GM18867 (cell line): ENCODE data around the gene ENO3.
A peak's percentile ranks its signal among the peaks of the same experiment; 100 is the strongest.

Experiments used
- ATAC-seq: cut with Tn5 transposase; IDR thresholded peaks from one replicate; pipeline ENCODE4 v1.9.1; 2021; ENCODE audit warnings: mild to moderate bottlenecking, moderate library complexity; ENCODE audit not compliant: unreplicated experiment

ENO3 gene

GRCh38 chr17:4972322-4972721 is 21.4 kb downstream of the ENO3 start:
- no peak for ATAC-seq

DNA sequence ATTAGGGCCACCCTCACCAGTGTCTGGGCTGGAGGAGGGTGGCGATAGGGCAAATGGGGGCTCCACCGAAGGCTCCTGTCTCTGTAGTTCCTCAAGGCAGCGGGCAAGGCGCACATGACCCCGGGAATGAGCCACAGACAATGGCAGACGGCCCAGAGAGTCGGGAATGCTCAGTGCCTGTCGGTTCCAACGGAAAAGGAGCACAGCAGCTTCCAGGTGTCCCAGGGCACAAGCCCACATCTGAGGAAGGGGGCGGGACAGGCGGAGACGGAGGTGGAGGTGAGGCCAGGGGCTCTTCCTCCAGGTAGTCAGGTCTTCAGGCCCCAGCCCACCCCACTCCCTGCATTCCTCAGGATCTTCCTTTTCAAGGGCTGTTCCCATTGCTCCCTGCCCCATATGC is 21.8 kb downstream of the ENO3 start:
- no peak for ATAC-seq

DNA sequence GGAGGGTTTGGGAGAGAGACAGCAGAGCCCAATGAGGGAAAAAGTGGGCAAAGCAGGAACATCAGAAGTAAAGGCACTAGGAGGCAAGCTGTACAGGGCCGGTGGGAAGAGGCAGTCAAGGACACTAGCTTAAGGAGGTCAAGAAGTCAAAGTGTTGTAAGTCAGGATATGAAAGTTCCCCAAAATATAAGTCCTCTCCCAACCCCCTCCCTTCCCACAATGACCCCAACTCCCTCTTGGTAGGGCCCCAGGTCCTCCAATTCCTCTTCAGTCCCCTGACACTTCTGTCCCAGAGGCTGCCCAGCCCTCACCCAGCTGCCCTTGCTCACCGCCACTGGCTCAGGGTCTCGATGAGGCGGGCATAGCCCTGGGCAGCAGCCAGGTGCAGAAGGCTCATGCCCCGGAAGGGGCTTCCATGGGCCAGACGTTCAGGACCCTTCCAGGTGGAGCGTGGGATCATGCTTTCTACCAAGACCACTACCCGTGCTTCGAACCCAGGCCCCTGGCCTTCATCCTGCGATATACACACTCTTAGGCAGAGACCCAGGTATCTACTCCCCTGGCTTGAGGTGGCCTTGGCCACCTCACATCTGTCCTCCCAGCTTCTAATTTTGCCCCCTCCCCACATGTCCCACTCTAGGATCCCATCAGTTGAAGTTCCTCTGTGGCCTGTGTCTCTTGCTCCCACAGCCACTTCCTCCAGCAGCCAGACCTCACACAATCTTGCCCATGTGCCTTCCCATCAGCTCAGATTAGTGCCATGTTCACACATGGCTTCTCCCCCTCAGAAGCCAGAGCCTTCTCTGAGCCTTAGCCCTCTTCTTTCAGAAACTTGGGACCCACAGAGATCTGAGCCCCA is 22.6 kb downstream of the ENO3 start:
- ATAC-seq = no peak

DNA sequence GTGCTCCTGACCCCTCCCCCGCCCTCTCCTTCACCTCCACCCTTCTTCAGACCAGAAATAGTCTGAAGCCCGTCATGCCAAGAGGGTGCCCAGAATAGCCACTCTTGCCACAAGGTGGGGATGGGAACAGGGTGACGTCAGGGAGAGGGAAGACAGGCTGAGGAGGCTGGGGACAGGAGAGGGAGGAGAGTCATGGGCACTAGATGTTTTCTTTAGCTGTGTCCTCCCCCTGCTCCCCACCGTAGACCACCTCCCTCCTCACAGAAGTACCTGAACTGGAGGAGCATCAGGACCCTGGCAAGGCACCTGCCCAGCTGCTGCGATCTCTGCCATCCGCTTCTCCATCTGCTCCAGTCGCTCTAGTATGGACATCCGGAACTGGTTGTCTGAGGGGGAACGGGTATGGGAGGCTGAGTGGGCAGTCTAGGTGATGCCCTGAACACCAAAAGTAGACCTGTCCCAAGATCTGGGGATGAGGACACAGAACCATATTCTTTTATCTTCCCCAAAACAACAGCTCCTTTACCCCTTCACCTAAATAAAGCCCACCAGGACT is 23.3 kb downstream of the ENO3 start:
- no peak for ATAC-seq

GRCh38 chr17:4978726-4979125 is 27.8 kb downstream of the ENO3 start:
- no peak for ATAC-seq

DNA sequence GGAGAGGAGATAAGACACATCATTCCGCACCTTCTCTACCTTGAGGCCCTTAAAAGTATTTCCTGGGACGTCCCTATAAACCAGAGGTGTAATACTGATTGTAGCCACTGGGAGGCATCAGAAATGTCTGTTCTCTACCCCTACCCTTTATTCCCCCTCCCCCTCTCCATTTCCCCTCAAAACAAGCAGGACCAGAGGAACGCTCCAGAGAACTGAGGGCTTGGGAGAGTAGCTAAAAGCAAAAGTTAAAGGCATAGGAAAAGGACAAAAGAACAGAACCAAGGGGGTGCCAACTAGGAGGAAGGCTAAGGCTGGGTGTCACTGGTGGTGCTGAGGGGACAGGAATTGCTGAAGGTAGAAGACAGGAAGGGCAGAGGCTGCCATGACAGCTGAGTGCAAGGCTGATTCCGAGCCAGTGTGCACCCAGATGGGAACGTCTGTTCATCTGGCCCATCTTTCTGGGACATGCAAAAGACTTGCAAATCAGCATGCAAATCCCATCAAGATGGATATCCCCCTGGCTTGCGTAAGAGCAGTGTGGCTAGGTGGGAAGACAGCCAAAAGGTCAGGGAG is 29.8 kb downstream of the ENO3 start:
- no peak for ATAC-seq

GRCh38 chr17:4982305-4982704 is 31.4 kb downstream of the ENO3 start:
- no peak for ATAC-seq

DNA sequence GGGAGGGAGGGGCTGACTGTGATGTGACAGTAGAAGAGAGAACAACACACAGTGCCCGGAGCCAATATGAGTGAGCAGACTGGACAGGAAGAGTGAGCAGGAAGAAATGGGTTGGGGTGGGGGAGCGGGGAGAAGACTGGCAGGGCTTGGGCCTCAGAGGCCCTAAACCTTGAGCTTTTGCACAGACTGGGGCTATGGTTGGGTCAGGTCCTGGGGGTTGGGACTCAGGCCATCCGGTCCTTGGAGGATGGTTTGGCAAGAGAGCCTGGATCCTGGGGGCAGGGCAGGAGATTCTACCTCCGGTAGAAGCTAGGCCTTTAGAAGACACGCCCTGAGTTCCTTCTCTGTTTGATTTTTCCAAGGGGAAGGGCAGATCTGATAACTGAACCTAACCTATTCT is 35.5 kb downstream of the ENO3 start:
- no peak for ATAC-seq

GRCh38 chr17:4986951-4987766 is 36.2 kb downstream of the ENO3 start, which contains the start of gene CAMTA2:
Gene CAMTA2, minus strand, starts transcription at chr17:4987675. Its CDS starts 1,453 bp downstream, at chr17:4986222.
- ATAC-seq = peak; percentile 79

DNA sequence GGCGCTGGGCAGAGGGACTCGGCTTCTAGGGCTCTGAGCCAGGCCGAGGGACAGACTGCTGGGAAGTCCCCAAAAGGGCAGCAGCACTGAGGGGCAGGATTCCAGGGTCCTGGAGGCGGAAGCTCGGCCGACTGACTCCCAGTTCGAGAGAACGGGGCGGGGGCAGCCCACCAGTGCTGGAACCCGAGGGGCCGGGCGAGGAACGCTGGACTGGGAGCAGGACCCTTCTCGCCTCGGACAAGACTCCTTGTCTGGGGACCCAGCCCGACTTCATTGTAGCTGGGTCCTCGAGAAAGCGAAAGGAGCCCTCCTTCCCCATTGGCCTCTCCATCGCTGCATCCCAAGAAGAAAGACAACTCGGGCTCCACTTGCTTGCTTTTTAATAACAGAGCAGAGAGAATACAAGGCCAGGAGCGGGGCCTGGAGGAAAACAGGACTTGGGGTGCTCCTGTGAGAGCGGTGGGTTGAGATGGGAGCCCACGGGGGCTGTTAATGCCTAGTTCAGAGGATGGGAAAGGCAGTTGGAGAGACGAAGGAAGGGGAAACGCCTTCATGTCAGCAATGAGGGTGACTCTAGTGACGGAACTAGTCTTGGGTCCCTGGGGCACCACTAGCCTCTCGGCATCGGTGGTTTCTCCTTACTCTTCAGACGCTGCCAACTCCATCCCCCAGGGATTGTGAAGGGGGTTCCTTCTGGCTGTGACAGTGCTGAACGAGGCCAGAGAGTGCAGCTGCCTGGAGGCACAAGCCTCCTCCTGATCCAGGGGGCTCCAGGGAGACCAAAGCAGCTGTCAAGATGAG is 37.0 kb downstream of the ENO3 start:
- ATAC-seq = no peak

DNA sequence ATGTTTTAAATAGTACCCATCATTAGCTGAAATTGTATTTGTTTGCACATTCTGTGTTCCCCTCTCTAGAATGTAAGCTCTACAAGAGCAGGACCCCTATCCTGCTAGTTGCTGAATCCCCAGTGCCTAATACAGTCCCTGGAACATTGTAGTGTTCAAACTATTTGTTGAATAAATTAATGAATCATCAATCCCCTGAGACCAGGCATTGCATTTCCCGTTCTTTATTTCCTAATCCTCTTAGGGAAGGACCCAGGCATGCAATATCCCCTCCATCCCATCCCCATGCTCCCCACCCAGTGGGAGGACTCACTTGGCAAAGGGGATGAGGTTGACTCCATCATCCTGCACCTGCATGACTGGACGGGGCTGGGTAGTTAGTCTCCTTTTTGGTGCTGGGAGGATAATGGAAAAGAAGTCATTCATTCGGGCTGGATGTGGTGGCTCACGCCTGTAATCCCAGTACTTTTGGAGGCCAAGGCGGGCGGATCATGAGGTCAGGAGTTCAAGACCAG is 43.2 kb downstream of the ENO3 start:
- no peak for ATAC-seq

DNA sequence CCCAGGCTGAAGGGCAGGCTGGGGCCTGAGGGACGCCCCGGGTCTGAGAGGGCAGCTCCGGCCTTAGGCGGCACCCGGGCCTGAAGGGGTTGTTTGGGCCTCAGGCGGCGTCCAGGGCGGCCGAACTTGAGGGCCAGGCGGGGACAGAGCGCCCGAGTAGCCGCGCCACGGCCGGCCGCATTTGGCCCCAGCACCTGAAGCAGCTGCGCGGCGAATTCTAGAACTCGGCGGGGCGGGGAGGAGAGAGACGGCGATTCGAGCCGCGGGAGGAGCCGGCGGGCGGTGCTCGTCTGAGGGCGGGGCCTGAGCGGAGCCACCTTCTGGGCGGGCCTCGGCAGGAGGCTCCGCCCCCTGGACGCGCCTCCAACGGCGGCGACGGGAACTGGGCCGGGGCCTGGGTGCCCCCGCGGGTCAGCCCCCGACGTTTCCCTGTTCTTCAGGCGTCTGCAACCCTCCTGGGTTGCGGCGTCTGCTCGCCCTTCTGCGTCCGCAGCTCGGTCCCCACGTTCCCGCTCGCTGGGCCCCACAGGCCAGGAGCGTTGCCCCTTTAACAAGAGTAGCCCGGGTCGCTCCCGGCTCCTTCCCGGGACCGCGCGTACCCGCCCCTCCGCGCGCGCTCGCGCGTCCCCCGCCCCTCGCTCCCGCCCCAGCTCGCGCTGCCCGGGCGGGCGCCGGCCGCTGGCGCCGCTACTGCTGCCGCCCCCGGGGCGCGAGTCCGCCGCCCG is 46.5 kb downstream of the ENO3 start, which contains the start of the genes INCA1 and KIF1C:
Gene INCA1, minus strand, starts transcription at position 221 of the 725 bp plus-strand sequence. CDS start 3,085 bp downstream, outside the sequence.
Gene KIF1C, plus strand, starts transcription at position 649 of the 725 bp plus-strand sequence. CDS start 2,297 bp downstream, outside the sequence.
- peak; percentile 82 for ATAC-seq

- ATAC-seq = peak; percentile 12
These were observed 47.3 kb downstream of the ENO3 start for GRCh38 chr17:4998027-4998731.

DNA sequence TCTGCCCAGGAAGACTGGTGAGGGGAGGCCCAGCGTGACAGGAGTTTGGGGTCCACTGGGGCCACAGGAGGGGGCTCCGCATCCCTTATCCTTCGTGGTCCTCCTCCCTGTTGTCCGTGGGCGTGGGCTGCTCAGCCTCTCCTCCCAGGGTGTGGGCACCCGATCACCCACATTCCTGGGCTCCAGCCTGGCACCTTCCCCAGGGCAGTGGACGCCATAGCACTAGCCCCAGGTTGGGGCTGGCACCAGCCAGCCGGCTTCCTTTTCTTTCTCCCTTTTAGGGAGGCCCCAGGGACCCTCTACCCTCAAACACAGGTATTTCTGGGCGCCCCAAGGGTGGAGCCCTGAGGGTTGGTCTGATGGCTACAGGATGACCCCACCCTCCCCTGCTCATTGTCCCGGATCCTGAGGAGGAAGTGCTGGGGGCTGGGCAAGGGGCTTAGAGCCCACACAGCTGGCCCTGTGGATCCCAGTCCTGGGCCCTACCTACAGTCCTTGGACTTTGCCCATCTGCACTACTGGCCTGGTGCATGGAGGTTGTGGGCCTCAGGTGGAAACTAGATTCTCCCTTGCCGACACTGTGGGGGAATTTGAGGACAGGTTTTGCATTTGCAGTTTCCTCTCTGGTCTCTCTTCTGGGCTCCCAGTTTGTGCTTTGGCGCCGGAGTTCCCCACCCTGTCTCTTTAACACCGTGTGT is 48.0 kb downstream of the ENO3 start:
- no peak for ATAC-seq

DNA sequence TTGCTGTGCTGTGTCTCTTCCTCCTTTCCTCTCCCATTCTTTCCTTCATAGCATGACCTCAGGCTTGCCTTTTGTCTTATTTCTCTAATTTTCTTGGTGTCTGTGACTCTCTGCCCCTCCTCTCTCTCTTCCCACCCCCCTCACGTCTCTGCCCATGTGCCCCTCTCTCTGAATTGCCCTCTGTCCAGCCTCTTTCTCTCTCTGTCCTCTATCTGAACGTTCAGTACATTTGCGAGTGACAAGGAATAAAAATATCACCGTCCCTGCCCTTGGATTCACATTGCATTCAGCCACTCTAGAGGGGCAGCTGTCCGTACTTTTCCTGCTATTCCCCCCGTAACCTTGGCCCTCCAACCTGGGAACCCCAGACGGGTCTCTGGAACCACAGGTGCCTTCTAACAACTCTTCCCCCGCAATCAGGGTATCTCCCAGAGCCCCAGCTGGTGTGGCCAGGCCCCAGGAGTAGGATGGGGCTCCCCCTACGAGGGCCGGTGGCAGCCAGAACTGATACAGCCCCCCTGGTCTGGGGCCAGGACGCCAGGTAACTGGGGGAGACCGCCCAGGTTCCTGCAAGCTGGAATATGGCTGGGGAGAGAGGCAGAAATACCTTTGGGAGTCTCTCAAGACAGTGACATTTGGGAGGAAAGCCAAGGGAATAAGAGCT is 48.6 kb downstream of the ENO3 start:
- no peak for ATAC-seq

GRCh38 chr17:5000237-5000639 is 49.3 kb downstream of the ENO3 start:
- no peak for ATAC-seq

GRCh38 chr17:5002121-5002788 is 51.3 kb downstream of the ENO3 start:
- ATAC-seq = no peak
